SJSA1 (cell line): Measurements from ENCODE around the gene TAGLN. TPM values are rescaled to one million over a fixed set of nuclear protein-coding genes. Genes with fewer than 3 reads are reported as not detected.

Source experiments
- DNase-seq, 2 experiments: peaks; one replicate each; pipeline ENCODE4 v3.0.0-alpha.2; 2015 to 2020; ENCODE audit warnings: low spot score in 2 of 2, low read depth in 1 of 2
- H3K27ac ChIP-seq: fragments of 250-450 bp; sonication (Bioruptor Pico); 2 replicates; pipeline ENCODE4 v1.5.1; 2020; ENCODE audit warnings: mild to moderate bottlenecking, moderate library complexity
- H3K27me3 ChIP-seq: fragments of 250-450 bp; sonication (Bioruptor Pico); replicated peaks from 2 replicates; pipeline ENCODE4 v1.5.1; 2020; ENCODE audit warnings: mild to moderate bottlenecking, moderate library complexity
- H3K36me3 ChIP-seq: fragments of 250-450 bp; sonication (Bioruptor Pico); 2 replicates; pipeline ENCODE4 v1.5.1; 2020; ENCODE audit warnings: mild to moderate bottlenecking
- H3K4me1 ChIP-seq: fragments of 250-450 bp; sonication (Bioruptor Pico); replicated peaks from 2 replicates; pipeline ENCODE4 v1.6.1; 2021; ENCODE audit warnings: mild to moderate bottlenecking
- H3K4me3 ChIP-seq: fragments of 250-450 bp; sonication (Bioruptor Pico); 2 replicates; pipeline ENCODE4 v1.5.1; 2020; ENCODE audit warnings: mild to moderate bottlenecking
- H3K9me3 ChIP-seq: fragments of 250-450 bp; sonication (Bioruptor Pico); replicated peaks from 2 replicates; pipeline ENCODE4 v1.5.1; 2020; ENCODE audit warnings: mild to moderate bottlenecking
- total RNA-seq: library from RNA; depleted of rRNA; stranded (reverse); fragments of >200 nt; shearing (Covaris generic); gene quantifications from 2 replicates; pipeline ENCODE4 v1.2.3, GENCODE V29; 2014; rRNA removed

TAGLN gene
- total RNA-seq, 1 experiment from 2014 or later: 655 TPM

DNA sequence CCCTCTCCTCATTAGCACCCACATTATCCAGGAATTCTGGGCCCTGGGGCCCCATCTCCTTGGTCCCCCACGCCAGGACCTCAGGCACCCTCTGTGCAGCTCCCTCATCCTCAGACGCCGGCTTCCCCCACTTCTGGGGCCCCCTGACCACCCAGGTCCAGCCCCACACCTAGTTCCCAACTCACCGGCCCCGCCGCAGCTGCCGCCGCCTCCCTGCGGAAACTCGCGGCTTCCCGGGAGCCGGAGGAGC, 32.6 kb downstream of the TAGLN start, which contains the start of gene PCSK7:
PCSK7 (minus strand) TSS at position 232 of the 250 bp plus-strand sequence. CDS start 2,229 bp downstream, outside the sequence.
- Histone ChIP-seq H3K9me3 (no peaks in the 10 kb centered on the region), H3K27ac (peak within 1 kb of the TSS; percentile 78)
- no peak for DNase-seq

DNA sequence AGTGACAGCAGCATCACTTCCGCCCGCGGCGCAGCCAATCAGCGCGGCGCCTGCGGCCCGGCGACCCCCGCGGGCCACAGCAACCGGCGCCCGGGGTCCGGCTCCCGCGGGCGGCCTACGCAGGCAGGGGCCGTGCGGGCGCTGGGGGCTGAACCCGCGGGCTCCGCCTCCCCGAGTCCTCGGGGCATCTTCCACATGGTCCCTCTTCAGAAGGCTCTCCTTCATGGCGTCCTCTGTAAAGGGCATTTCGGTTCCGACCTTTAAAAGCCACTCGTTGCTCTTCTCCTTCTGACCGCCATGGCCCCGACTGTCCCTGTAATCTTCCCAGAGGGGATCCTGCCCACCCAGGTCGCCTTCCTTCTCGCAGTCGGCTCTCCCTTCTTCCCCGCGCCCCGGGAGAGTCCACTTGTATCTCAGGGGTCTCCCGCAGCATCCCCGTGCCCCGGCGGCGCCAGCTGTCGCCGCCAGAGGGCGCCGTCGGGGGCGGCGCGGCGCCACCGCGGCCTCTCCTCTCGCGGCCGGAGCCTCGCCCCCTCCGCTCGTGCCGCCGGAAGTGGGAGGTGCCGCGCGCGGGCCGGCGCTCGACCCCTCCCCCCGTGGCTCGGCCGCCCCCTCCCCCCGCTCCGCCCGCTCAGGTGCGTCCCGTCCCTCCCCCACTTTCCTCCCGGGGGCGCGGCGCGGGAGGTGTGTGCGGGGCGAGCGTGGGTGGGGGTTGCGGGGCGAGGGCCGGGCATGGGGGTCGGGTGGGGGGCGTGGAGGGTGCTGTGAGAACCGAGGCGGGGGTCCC, 33.1 kb downstream of the TAGLN start, which contains the start of gene RNF214:
RNF214 (plus strand) TSS at position 580 of the 787 bp plus-strand sequence. CDS start 1,602 bp downstream, outside the sequence.
- peaks cover 7% of the 10 kb centered on the region for H3K4me1 ChIP-seq
- peak; percentile 59 to 71 for DNase-seq
- H3K9me3 ChIP-seq: no peaks in the 10 kb centered on the region
- H3K27me3 ChIP-seq: no peaks in the 10 kb centered on the region
- H3K36me3 ChIP-seq: peaks cover 16% of the 10 kb centered on the region
- peak within 1 kb of the TSS; percentile 86 for H3K4me3 ChIP-seq
- peak within 1 kb of the TSS; percentile 78 for H3K27ac ChIP-seq

More for the DNA sequence above, 32.6 kb downstream of the TAGLN start, which contains the start of gene PCSK7:
- Histone ChIP-seq H3K4me3 (peak within 1 kb of the TSS; percentile 86), H3K36me3 (peaks cover 16% of the 10 kb centered on the region), H3K4me1 (peaks cover 7% of the 10 kb centered on the region), H3K27me3 (no peaks in the 10 kb centered on the region)

DNA sequence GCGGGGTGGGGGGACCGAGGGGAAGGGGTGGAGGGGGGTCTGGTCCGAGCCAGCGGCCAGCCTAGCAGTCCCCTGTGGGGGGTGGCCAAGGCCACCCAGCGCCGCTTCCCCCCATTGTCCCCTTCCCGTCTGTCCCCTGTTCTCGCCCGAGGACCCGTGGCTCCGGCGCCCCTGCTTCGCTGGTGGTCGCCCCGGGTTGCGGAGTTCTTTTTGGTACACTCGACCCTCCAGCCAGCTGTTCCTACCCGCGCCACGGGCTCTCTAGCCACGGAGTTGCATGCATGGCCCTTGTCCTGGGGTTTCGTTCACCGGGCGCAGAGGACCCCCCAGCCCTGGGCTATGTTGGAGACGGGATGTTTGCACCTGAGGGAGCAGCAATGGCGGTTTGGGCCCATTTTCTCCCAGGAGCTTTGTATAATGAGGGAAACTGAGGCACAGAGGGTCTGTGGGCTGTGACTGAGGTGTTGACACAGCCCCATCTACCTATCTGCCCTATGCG, 33.8 kb downstream of the TAGLN start:
- H3K36me3 ChIP-seq: peaks cover 16% of the 10 kb centered on the region
- no peak for DNase-seq
- peak overlapping the region; percentile 86 for H3K4me3 ChIP-seq
- H3K4me1 ChIP-seq: peaks cover 7% of the 10 kb centered on the region
- no peak overlapping the region for H3K27ac ChIP-seq
- H3K9me3 ChIP-seq: no peaks in the 10 kb centered on the region
- H3K27me3 ChIP-seq: no peaks in the 10 kb centered on the region

DNA sequence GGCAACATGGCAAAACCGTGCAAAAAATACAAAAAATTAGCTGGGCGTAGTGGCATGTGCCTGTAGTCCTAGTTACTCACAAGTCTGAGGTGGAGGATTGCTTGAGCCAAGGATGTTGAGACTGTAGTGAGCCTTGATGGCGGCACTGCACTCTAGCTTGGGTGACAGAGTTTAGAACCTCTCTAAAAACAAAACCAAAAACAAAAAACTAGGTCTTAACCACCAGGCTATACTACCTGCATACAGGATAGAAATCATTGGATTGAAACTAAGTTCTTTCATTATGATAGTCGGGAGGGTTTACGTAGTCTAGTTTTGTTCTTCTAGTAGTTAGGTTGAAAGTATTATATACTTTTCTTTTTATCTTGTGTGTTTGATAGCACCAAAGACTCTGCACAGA, 39.1 kb downstream of the TAGLN start:
- no peak for DNase-seq
- Histone ChIP-seq H3K9me3 (no peaks in the 10 kb centered on the region), H3K4me1 (peaks cover 10% of the 10 kb centered on the region), H3K27me3 (no peaks in the 10 kb centered on the region), H3K4me3 (no peak overlapping the region), H3K36me3 (no peaks in the 10 kb centered on the region), H3K27ac (no peak overlapping the region)

DNA sequence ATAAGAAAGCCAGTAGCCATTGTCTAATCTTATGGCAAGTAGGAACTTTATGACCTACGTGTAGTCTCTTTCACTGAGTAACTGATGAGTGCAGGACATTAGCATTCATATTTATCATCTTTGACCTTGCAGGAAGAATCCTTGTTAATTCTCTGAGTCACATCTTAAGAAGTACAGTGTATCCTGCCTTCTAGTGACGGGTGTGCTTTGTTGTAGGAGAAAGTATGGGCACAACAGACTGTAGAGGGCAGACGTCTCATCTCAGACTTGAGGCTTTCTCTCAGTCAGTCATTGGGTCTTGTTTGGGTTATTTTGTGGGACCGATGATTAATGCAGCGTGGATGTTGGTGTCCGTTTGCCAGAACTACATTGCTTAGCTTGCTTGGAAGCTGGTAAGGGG, 40.1 kb downstream of the TAGLN start:
- peak; percentile 57 to 68 for DNase-seq
- Histone ChIP-seq H3K4me1 (peaks cover 5% of the 10 kb centered on the region), H3K9me3 (no peaks in the 10 kb centered on the region), H3K36me3 (no peaks in the 10 kb centered on the region), H3K4me3 (no peak overlapping the region), H3K27me3 (no peaks in the 10 kb centered on the region), H3K27ac (peak overlapping the region; percentile 33; the same call in 1 of the 2 replicates)

DNA sequence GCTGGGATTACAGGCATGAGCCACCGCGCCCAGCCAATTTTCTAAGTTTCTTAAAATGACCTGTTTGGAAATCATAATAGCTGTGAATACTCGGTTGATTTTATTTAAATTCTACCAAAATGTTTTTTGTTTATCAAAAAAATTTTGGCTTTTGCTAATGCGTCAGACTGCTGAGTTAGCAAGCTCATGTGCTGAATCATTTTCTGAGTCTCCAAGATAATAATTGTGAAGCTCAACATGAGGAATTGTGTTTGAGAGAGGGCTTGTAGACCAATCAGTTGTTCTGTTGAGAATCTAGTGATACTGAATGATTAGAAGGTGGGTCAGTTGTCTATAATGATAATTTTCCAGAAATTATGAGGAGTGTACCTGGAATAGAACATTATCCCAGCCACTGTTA, 49.2 kb downstream of the TAGLN start:
- no peaks in the 10 kb centered on the region for H3K4me1 ChIP-seq

DNA sequence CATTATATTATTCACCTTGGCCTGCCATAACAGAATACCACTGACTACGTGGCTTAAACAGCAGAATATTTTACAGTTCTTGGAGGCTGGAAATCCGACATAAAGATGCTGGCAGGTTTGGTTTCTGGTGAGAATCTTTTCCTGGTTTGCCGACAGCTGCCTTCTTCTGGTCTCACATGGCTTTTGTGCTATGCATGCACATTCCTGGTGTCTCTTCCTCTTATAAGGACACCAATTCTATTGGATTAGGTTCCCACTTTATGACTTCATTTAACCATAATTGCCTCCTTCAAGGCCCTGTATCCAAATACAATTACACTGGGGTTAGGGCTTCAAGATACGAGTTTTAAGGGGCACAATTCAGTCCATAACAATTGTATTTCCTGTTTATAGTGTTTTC, 50.4 kb downstream of the TAGLN start:
- Histone ChIP-seq H3K27me3 (no peaks in the 10 kb centered on the region), H3K27ac (no peak overlapping the region), H3K9me3 (no peaks in the 10 kb centered on the region), H3K36me3 (0 out of 2 replicates have a peak, but pooled peaks cover 2% of the 10 kb centered on the region), H3K4me3 (no peak overlapping the region), H3K4me1 (no peaks in the 10 kb centered on the region)
- no peak for DNase-seq

More for the DNA sequence above, 49.2 kb downstream of the TAGLN start:
- Histone ChIP-seq H3K4me3 (no peak overlapping the region), H3K27ac (no peak overlapping the region), H3K27me3 (no peaks in the 10 kb centered on the region), H3K36me3 (0 out of 2 replicates have a peak, but pooled peaks cover 2% of the 10 kb centered on the region), H3K9me3 (no peaks in the 10 kb centered on the region)
- DNase-seq: no peak

DNA sequence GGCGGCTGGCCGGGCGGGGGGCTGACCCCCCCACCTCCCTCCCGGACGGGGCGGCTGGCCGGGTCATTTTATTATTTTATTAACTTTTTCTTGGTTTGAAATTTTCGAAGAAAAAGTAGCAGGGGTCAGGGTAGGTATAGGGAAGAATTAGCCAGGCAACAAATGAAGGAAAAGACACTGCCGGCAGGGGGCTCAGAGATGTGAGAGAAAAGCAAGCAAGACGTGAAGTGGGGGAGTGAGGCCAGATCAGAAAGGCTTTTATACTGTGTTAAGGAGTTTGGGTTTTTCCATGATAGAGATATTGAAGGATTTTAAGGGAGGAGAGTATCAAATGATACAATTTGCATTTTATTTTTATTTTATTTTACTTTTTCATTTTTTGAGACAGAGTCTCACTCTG, 52.3 kb downstream of the TAGLN start:
- Histone ChIP-seq H3K27me3 (no peaks in the 10 kb centered on the region), H3K9me3 (no peaks in the 10 kb centered on the region), H3K27ac (no peak overlapping the region), H3K36me3 (0 out of 2 replicates have a peak, but pooled peaks cover 2% of the 10 kb centered on the region), H3K4me3 (no peak overlapping the region), H3K4me1 (peaks cover 2% of the 10 kb centered on the region)
- DNase-seq: no peak

DNA sequence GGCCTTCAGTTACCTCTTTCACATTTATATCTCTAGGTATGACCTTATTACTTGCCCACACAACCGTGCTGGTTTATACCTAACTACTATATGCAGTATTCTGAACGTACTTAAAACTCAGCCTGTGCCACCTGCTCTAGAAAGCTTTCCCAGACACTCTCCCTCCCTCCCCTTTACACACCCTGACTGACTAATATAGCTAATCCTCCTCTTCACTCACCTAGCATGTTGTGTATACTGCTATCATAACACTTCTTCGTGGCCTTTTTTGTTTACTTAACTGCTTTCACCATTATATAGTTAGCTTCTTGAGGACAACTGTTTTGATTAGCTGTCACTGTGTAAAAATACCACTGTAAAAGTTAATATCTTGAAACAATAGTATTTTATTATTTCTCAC, 56.8 kb downstream of the TAGLN start:
- H3K4me1 ChIP-seq: peaks cover 21% of the 10 kb centered on the region
- H3K36me3 ChIP-seq: no peaks in the 10 kb centered on the region
- H3K4me3 ChIP-seq: no peak overlapping the region
- H3K9me3 ChIP-seq: no peaks in the 10 kb centered on the region
- no peak overlapping the region for H3K27ac ChIP-seq
- no peak for DNase-seq
- H3K27me3 ChIP-seq: no peaks in the 10 kb centered on the region

DNA sequence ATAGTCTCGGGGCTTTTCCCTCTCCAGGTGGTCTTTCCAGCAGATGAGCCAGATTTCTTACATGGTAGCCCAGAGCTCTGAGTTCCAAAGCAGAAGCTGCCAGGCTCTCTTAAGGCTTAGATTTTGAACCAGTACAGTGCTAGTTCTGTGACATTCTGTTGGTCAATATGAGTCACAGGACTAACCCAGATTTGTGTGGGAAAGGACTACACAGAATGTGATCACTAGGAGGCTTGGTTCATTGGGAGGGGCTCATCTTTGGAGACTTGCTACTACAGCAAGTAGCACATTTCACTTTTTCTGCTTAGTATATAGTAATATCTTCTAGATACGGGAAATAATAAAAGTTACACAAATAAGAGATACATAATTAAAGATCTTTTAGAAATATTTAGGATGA, 57.4 kb downstream of the TAGLN start:
- no peak overlapping the region for H3K27ac ChIP-seq
- H3K4me3 ChIP-seq: no peak overlapping the region
- no peaks in the 10 kb centered on the region for H3K9me3 ChIP-seq
- peaks cover 21% of the 10 kb centered on the region for H3K4me1 ChIP-seq
- DNase-seq: no peak
- H3K27me3 ChIP-seq: no peaks in the 10 kb centered on the region
- H3K36me3 ChIP-seq: no peaks in the 10 kb centered on the region

Other genes with a start within 250 kb of the TAGLN start
- 8.7 and 15.6 TPM in 2 replicates for gene SIK3, start 100.9 kb upstream of the TAGLN start, total RNA-seq
- gene PAFAH1B2, start 55.1 kb upstream of the TAGLN start, total RNA-seq: 65.8 and 79.8 TPM in 2 replicates
- 2.1 and 3.5 TPM in 2 replicates for gene SIDT2, start 20.6 kb upstream of the TAGLN start, total RNA-seq
- gene PCSK7, start 32.7 kb downstream of the TAGLN start, total RNA-seq: 27.1 and 34.3 TPM in 2 replicates
- gene RNF214, start 33.3 kb downstream of the TAGLN start, total RNA-seq: 5.0 and 5.5 TPM in 2 replicates
- gene BACE1-AS, start 92.0 kb downstream of the TAGLN start, total RNA-seq: 0.92 and 1.8 TPM in 2 replicates
- 11.4 and 22.7 TPM in 2 replicates for gene BACE1, start 116.9 kb downstream of the TAGLN start, total RNA-seq
- 24.8 and 35.1 TPM in 2 replicates for gene CEP164, start 128.5 kb downstream of the TAGLN start, total RNA-seq